ENCODE results near the gene CKMT2. TPM values are rescaled to one million over a fixed set of nuclear protein-coding genes. Genes with fewer than 3 reads are reported as not detected.

The CKMT2 gene
- total RNA-seq, 2 donors from 2014 or later = 909 to 1,365 TPM

- no peaks in the 10 kb centered on the region for H3K9me3 ChIP-seq
- no peak overlapping the region for H3K27ac ChIP-seq
- no peaks in the 10 kb centered on the region for H3K27me3 ChIP-seq
- no peaks in the 10 kb centered on the region for H3K36me3 ChIP-seq
- no peak for DNase-seq (ENCODE audit: low spot score)
- TF ChIP-seq CTCF (IDR thresholded peaks at IDR 0.05) = no peak
- no peaks in the 10 kb centered on the region for H3K4me1 ChIP-seq
- H3K4me3 ChIP-seq = no peak overlapping the region
Measured at GRCh38 chr5:81209386-81209785, 23.7 kb upstream of the CKMT2 start.

- Histone ChIP-seq H3K4me1 (no peaks in the 10 kb centered on the region), H3K36me3 (no peaks in the 10 kb centered on the region), H3K4me3 (no peak overlapping the region), H3K27me3 (no peaks in the 10 kb centered on the region), H3K9me3 (no peaks in the 10 kb centered on the region), H3K27ac (no peak overlapping the region)
- no peak for DNase-seq (ENCODE audit: low spot score)
- no peak for TF ChIP-seq CTCF (IDR thresholded peaks at IDR 0.05)
Measured at GRCh38 chr5:81209869-81210493, 23.1 kb upstream of the CKMT2 start.

GRCh38 chr5:81212211-81212751 is 20.8 kb upstream of the CKMT2 start:
- no peaks in the 10 kb centered on the region for H3K9me3 ChIP-seq
- no peak for TF ChIP-seq CTCF (IDR thresholded peaks at IDR 0.05)

GRCh38 chr5:81213070-81213469 is 20.1 kb upstream of the CKMT2 start:
- no peak for TF ChIP-seq CTCF (IDR thresholded peaks at IDR 0.05)
- no peak overlapping the region for H3K4me3 ChIP-seq
- H3K36me3 ChIP-seq = no peaks in the 10 kb centered on the region

More at GRCh38 chr5:81212211-81212751, 20.8 kb upstream of the CKMT2 start:
- H3K27ac ChIP-seq = no peak overlapping the region
- H3K36me3 ChIP-seq = no peaks in the 10 kb centered on the region
- no peaks in the 10 kb centered on the region for H3K4me1 ChIP-seq
- no peak for DNase-seq (ENCODE audit: low spot score)
- H3K4me3 ChIP-seq = no peak overlapping the region
- H3K27me3 ChIP-seq = no peaks in the 10 kb centered on the region

GRCh38 chr5:81214848-81215247 is 18.3 kb upstream of the CKMT2 start:
- no peaks in the 10 kb centered on the region for H3K36me3 ChIP-seq
- H3K9me3 ChIP-seq = no peaks in the 10 kb centered on the region
- DNase-seq (ENCODE audit: low spot score) = no peak
- TF ChIP-seq CTCF (IDR thresholded peaks at IDR 0.05) = no peak
- H3K4me3 ChIP-seq = no peak overlapping the region
- no peaks in the 10 kb centered on the region for H3K27me3 ChIP-seq
- no peak overlapping the region for H3K27ac ChIP-seq
- no peaks in the 10 kb centered on the region for H3K4me1 ChIP-seq

More at GRCh38 chr5:81213070-81213469, 20.1 kb upstream of the CKMT2 start:
- Histone ChIP-seq H3K27me3 (no peaks in the 10 kb centered on the region), H3K4me1 (no peaks in the 10 kb centered on the region), H3K9me3 (no peaks in the 10 kb centered on the region), H3K27ac (no peak overlapping the region)
- no peak for DNase-seq (ENCODE audit: low spot score)

GRCh38 chr5:81216152-81216551 is 17.0 kb upstream of the CKMT2 start:
- no peaks in the 10 kb centered on the region for H3K36me3 ChIP-seq
- DNase-seq (ENCODE audit: low spot score) = no peak
- H3K27ac ChIP-seq = no peak overlapping the region
- no peak for TF ChIP-seq CTCF (IDR thresholded peaks at IDR 0.05)
- no peak overlapping the region for H3K4me3 ChIP-seq
- H3K9me3 ChIP-seq = no peaks in the 10 kb centered on the region
- H3K27me3 ChIP-seq = no peaks in the 10 kb centered on the region
- no peaks in the 10 kb centered on the region for H3K4me1 ChIP-seq

All from right atrium auricular region (tissue), 2 donors.